ENCODE data around the gene FGF14.

The FGF14 gene

DNA sequence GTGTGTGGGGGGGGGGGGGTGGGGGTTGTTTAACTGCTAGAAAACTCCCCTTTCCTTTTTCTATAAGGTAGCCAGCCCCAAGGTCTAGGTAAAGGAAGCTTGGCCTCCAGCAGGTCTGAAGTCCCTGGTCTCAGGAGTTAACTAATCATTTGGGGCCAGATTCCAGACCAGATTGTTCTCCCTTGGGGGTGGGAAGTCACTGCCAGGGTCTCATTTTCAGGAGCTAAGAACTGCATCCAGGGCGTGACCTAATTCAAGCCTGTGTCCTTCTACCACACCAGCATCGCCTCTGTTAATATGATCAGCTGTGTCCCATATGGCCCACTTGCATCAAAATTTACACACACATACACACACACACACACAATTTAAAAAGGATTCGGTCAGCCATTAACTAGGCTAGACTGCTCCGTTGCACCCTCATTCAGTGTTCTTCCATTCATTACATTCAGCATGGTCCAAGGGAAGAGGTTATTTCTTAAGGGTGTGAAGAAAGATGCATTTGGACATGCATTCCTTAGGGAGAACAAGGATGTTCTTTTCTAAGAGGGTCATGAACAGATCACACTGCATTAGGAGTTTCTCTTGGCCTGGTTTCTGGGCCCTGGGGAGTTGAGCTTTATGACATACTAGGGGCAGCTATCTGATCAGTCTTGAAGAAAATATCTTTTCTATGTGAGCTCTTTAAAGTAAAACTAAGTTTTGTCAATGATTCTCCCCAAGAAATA, 91.0 kb downstream of the FGF14 start:
- Histone ChIP-seq H4K8ac (ENCODE audit: low read depth, low read length) (no peak overlapping the region), H3K4me2 (ENCODE audit: insufficient read depth, low read length, poor library complexity, severe bottlenecking) (no peak overlapping the region), H3K9ac (ENCODE audit: low read depth, low read length, poor library complexity) (no peak overlapping the region), H2BK15ac (ENCODE audit: low read length) (no peak overlapping the region), H2BK120ac (ENCODE audit: low read depth, low read length) (no peak overlapping the region), H3K4me3 (ENCODE audit: low read length in 2 of 2) (no peak overlapping the region), H3K36me3 (replicated peaks in 1 of 2; ENCODE audit: control insufficient read depth in 2 of 2, insufficient read depth in 2 of 2, low read length in 2 of 2) (no peaks in the 10 kb centered on the region), H3K4me1 (ENCODE audit: control insufficient read depth in 2 of 2, insufficient read depth in 1 of 2, low read depth in 1 of 2, low read length in 2 of 2) (peaks cover 2% of the 10 kb centered on the region in 2 donors), H3K9me3 (replicated peaks in 1 of 2; ENCODE audit: control insufficient read depth in 2 of 2, insufficient read depth in 1 of 2, low read depth in 1 of 2, low read length in 2 of 2) (peaks cover 0 to 2% of the 10 kb centered on the region in 2 donors), H3K23ac (ENCODE audit: low read depth, low read length, poor library complexity) (no peak overlapping the region), H3K4ac (ENCODE audit: low read length) (no peak overlapping the region), H3K14ac (ENCODE audit: low read length) (no peak overlapping the region), H3K79me1 (ENCODE audit: low read depth, low read length) (no peaks in the 10 kb centered on the region), H2AK5ac (ENCODE audit: low read depth, low read length) (no peak overlapping the region), H4K91ac (ENCODE audit: low read depth, low read length, poor library complexity) (no peak overlapping the region), H2BK12ac (ENCODE audit: low read length) (no peak overlapping the region), H3K27me3 (ENCODE audit: control insufficient read depth in 3 of 3, insufficient read depth in 3 of 3, low read depth in 1 of 3, low read length in 3 of 3) (peaks cover 0 to 2% (median 0%) of the 10 kb centered on the region in 3 experiments), H3K18ac (ENCODE audit: low read length) (no peak overlapping the region), H2AFZ (ENCODE audit: low read length) (no peak overlapping the region), H3K27ac (replicated peaks; ENCODE audit: low read length) (no peak overlapping the region), H2BK5ac (ENCODE audit: low read length) (no peak overlapping the region)
- no CpG with 5 or more reads among the region's 4 CpGs for WGBS, 2 donors (ENCODE audit: extremely low coverage in 2 of 2, insufficient read length in 2 of 2, insufficient replicate concordance in 1 of 2)
- no peak for DNase-seq (ENCODE audit: low spot score)

GRCh38 chr13:102309110-102309509, 92.7 kb downstream of the FGF14 start:
- Histone ChIP-seq H3K9me3 (replicated peaks in 1 of 2; ENCODE audit: control insufficient read depth in 2 of 2, insufficient read depth in 1 of 2, low read depth in 1 of 2, low read length in 2 of 2) (peaks cover 0 to 2% of the 10 kb centered on the region in 2 donors), H3K27ac (replicated peaks; ENCODE audit: low read length) (no peak overlapping the region), H3K4me3 (ENCODE audit: low read length in 2 of 2) (no peak overlapping the region), H3K4me1 (ENCODE audit: control insufficient read depth in 2 of 2, insufficient read depth in 1 of 2, low read depth in 1 of 2, low read length in 2 of 2) (peaks cover 2% of the 10 kb centered on the region in 2 donors), H4K91ac (ENCODE audit: low read depth, low read length, poor library complexity) (no peak overlapping the region), H3K27me3 (ENCODE audit: control insufficient read depth in 3 of 3, insufficient read depth in 3 of 3, low read depth in 1 of 3, low read length in 3 of 3) (peaks cover 0 to 2% (median 0%) of the 10 kb centered on the region in 3 experiments), H3K79me1 (ENCODE audit: low read depth, low read length) (no peaks in the 10 kb centered on the region), H3K4me2 (ENCODE audit: insufficient read depth, low read length, poor library complexity, severe bottlenecking) (no peak overlapping the region), H3K23ac (ENCODE audit: low read depth, low read length, poor library complexity) (no peak overlapping the region), H2AK5ac (ENCODE audit: low read depth, low read length) (no peak overlapping the region), H2BK5ac (ENCODE audit: low read length) (no peak overlapping the region), H2BK120ac (ENCODE audit: low read depth, low read length) (no peak overlapping the region), H2BK15ac (ENCODE audit: low read length) (no peak overlapping the region), H3K9ac (ENCODE audit: low read depth, low read length, poor library complexity) (no peak overlapping the region), H4K8ac (ENCODE audit: low read depth, low read length) (no peak overlapping the region), H3K4ac (ENCODE audit: low read length) (no peak overlapping the region), H3K14ac (ENCODE audit: low read length) (no peak overlapping the region), H3K18ac (ENCODE audit: low read length) (no peak overlapping the region), H2AFZ (ENCODE audit: low read length) (no peak overlapping the region), H3K36me3 (replicated peaks in 1 of 2; ENCODE audit: control insufficient read depth in 2 of 2, insufficient read depth in 2 of 2, low read length in 2 of 2) (no peaks in the 10 kb centered on the region), H2BK12ac (ENCODE audit: low read length) (no peak overlapping the region)
- no CpG with 5 or more reads among the region's 9 CpGs for WGBS, 2 donors (ENCODE audit: extremely low coverage in 2 of 2, insufficient read length in 2 of 2, insufficient replicate concordance in 1 of 2)
- no peak for DNase-seq (ENCODE audit: low spot score)

DNA sequence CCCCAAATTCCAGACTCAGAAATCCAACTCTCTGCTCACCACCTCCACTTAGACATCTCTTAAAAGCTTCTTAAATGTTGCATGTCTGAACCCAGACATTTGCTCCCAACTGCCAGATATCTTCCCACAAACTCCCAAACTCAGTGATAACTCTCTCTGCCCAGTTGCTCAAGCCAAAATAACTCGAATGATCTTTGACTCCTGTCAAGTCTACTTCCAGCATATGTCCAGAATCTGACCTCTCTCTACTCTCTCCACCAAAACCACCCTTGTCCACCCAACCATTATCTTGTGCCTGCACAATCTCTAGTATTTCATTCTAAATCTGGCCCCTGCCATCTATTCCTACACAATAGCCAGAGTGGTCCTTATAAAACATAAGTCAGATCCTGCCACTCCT, 99.3 kb downstream of the FGF14 start:
- no peak overlapping the region for H3K23ac ChIP-seq (ENCODE audit: low read depth, low read length, poor library complexity)
- no CpG with 5 or more reads among the region's 1 CpG for WGBS, 2 donors (ENCODE audit: extremely low coverage in 2 of 2, insufficient read length in 2 of 2, insufficient replicate concordance in 1 of 2)
- H2BK120ac ChIP-seq (ENCODE audit: low read depth, low read length), result no peak overlapping the region

DNA sequence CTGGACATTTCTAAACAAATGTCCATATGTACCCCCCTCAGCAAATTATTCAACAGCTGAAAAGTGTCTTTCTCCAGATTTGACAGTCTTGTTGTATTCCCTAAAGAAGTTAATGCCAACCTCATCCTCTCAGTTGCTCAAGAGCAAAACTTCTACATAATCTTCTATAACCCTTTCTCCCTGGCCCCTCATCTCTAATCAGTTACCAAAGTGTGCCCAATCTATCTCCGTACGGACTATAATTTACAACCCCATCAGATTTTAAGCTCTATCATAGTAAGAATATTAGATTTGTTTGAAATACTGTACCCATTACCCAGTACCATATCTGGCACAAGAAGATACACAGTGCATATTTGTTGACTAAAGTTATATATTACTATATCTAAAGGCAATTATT, 101.5 kb downstream of the FGF14 start:
- Histone ChIP-seq H3K14ac (ENCODE audit: low read length) (no peak overlapping the region), H4K91ac (ENCODE audit: low read depth, low read length, poor library complexity) (no peak overlapping the region), H3K9me3 (replicated peaks in 1 of 2; ENCODE audit: control insufficient read depth in 2 of 2, insufficient read depth in 1 of 2, low read depth in 1 of 2, low read length in 2 of 2) (no peaks in the 10 kb centered on the region), H3K23ac (ENCODE audit: low read depth, low read length, poor library complexity) (no peak overlapping the region), H2AFZ (ENCODE audit: low read length) (no peak overlapping the region), H2BK120ac (ENCODE audit: low read depth, low read length) (no peak overlapping the region), H3K4me3 (ENCODE audit: low read length in 2 of 2) (no peak overlapping the region), H3K9ac (ENCODE audit: low read depth, low read length, poor library complexity) (no peak overlapping the region), H3K18ac (ENCODE audit: low read length) (no peak overlapping the region), H3K4ac (ENCODE audit: low read length) (no peak overlapping the region), H3K4me2 (ENCODE audit: insufficient read depth, low read length, poor library complexity, severe bottlenecking) (no peak overlapping the region), H2BK15ac (ENCODE audit: low read length) (no peak overlapping the region), H3K27me3 (ENCODE audit: control insufficient read depth in 3 of 3, insufficient read depth in 3 of 3, low read depth in 1 of 3, low read length in 3 of 3) (no peaks in the 10 kb centered on the region), H2BK12ac (ENCODE audit: low read length) (no peak overlapping the region), H3K79me1 (ENCODE audit: low read depth, low read length) (no peaks in the 10 kb centered on the region), H2BK5ac (ENCODE audit: low read length) (no peak overlapping the region), H4K8ac (ENCODE audit: low read depth, low read length) (no peak overlapping the region), H3K27ac (replicated peaks; ENCODE audit: low read length) (no peak overlapping the region), H2AK5ac (ENCODE audit: low read depth, low read length) (no peak overlapping the region), H3K36me3 (replicated peaks in 1 of 2; ENCODE audit: control insufficient read depth in 2 of 2, insufficient read depth in 2 of 2, low read length in 2 of 2) (no peaks in the 10 kb centered on the region), H3K4me1 (ENCODE audit: control insufficient read depth in 2 of 2, insufficient read depth in 1 of 2, low read depth in 1 of 2, low read length in 2 of 2) (no peaks in the 10 kb centered on the region)
- DNase-seq (ENCODE audit: low spot score), result no peak
- no CpG with 5 or more reads among the region's 2 CpGs for WGBS, 2 donors (ENCODE audit: extremely low coverage in 2 of 2, insufficient read length in 2 of 2, insufficient replicate concordance in 1 of 2)

More for the DNA sequence above, 99.3 kb downstream of the FGF14 start:
- H4K91ac ChIP-seq (ENCODE audit: low read depth, low read length, poor library complexity), result no peak overlapping the region
- no peaks in the 10 kb centered on the region for H3K4me1 ChIP-seq (ENCODE audit: control insufficient read depth in 2 of 2, insufficient read depth in 1 of 2, low read depth in 1 of 2, low read length in 2 of 2)
- no peak overlapping the region for H3K27ac ChIP-seq (replicated peaks; ENCODE audit: low read length)
- H2BK12ac ChIP-seq (ENCODE audit: low read length), result no peak overlapping the region
- no peak overlapping the region for H3K4me2 ChIP-seq (ENCODE audit: insufficient read depth, low read length, poor library complexity, severe bottlenecking)
- no peak overlapping the region for H2BK15ac ChIP-seq (ENCODE audit: low read length)
- no peak overlapping the region for H3K14ac ChIP-seq (ENCODE audit: low read length)
- H3K36me3 ChIP-seq (replicated peaks in 1 of 2; ENCODE audit: control insufficient read depth in 2 of 2, insufficient read depth in 2 of 2, low read length in 2 of 2), result no peaks in the 10 kb centered on the region
- no peak overlapping the region for H3K9ac ChIP-seq (ENCODE audit: low read depth, low read length, poor library complexity)
- no peak overlapping the region for H3K18ac ChIP-seq (ENCODE audit: low read length)
- H3K4ac ChIP-seq (ENCODE audit: low read length), result no peak overlapping the region
- no peak overlapping the region for H2AK5ac ChIP-seq (ENCODE audit: low read depth, low read length)
- H2BK5ac ChIP-seq (ENCODE audit: low read length), result no peak overlapping the region
- no peak overlapping the region for H2AFZ ChIP-seq (ENCODE audit: low read length)
- no peaks in the 10 kb centered on the region for H3K27me3 ChIP-seq (ENCODE audit: control insufficient read depth in 3 of 3, insufficient read depth in 3 of 3, low read depth in 1 of 3, low read length in 3 of 3)
- no peak overlapping the region for H3K4me3 ChIP-seq (ENCODE audit: low read length in 2 of 2)
- DNase-seq (ENCODE audit: low spot score), result no peak
- no peak overlapping the region for H4K8ac ChIP-seq (ENCODE audit: low read depth, low read length)
- H3K79me1 ChIP-seq (ENCODE audit: low read depth, low read length), result no peaks in the 10 kb centered on the region
- no peaks in the 10 kb centered on the region for H3K9me3 ChIP-seq (replicated peaks in 1 of 2; ENCODE audit: control insufficient read depth in 2 of 2, insufficient read depth in 1 of 2, low read depth in 1 of 2, low read length in 2 of 2)

Data from neuronal stem cell (in vitro differentiated cells).